Smooth muscle cell (in vitro differentiated cells): Measurements from ENCODE around the gene TCEANC. TPM values are rescaled to one million over a fixed set of nuclear protein-coding genes. Genes with fewer than 3 reads are reported as not detected.
"Not testable (repeated sequence)": the region's sequence is repeated elsewhere in the genome, so short reads cannot be mapped to it uniquely, and the experiment has no call there.

Source experiments
- DNase-seq: peaks from one replicate; lab custom pipeline; 2025; ENCODE audit not compliant: unreplicated experiment; lab: John Stamatoyannopoulos, UW
- H2AFZ ChIP-seq: fragments of 200-600 bp; sonication (generic); 2 replicates; pipeline ENCODE4 v1.6.0; 2016; ENCODE audit warnings: antibody characterized with exemption, low read depth, mild to moderate bottlenecking
- H3F3A ChIP-seq: fragments of 200-600 bp; sonication (generic); 2 replicates; pipeline ENCODE4 v1.6.0; 2017; ENCODE audit warnings: antibody characterized with exemption, low read depth
- H3K27ac ChIP-seq: fragments of 200-600 bp; sonication (generic); 2 replicates; pipeline ENCODE4 v1.5.1; 2016; ENCODE audit warnings: low read depth, mild to moderate bottlenecking
- H3K27me3 ChIP-seq: fragments of 200-600 bp; sonication (generic); 2 replicates; pipeline ENCODE4 v1.6.1; 2016; ENCODE audit warnings: low read depth, mild to moderate bottlenecking
- H3K36me3 ChIP-seq: fragments of 200-600 bp; sonication (generic); 2 replicates; pipeline ENCODE4 v1.5.1; 2016; ENCODE audit warnings: low read depth
- H3K4me1 ChIP-seq: fragments of 200-600 bp; sonication (generic); 2 replicates; pipeline ENCODE4 v1.5.1; 2016; ENCODE audit warnings: low read depth
- H3K4me2 ChIP-seq: fragments of 200-600 bp; sonication (generic); 2 replicates; pipeline ENCODE4 v1.6.0; 2016; ENCODE audit warnings: mild to moderate bottlenecking
- H3K4me3 ChIP-seq: fragments of 200-600 bp; sonication (generic); 2 replicates; pipeline ENCODE4 v1.5.1; 2016; ENCODE audit warnings: mild to moderate bottlenecking
- H3K79me2 ChIP-seq: fragments of 200-600 bp; sonication (generic); 2 replicates; pipeline ENCODE4 v1.6.0; 2016; ENCODE audit warnings: low read depth, mild to moderate bottlenecking
- H3K9ac ChIP-seq: fragments of 200-600 bp; sonication (generic); 2 replicates; pipeline ENCODE4 v1.6.0; 2016; ENCODE audit warnings: low read depth
- H3K9me3 ChIP-seq: fragments of 200-600 bp; sonication (generic); replicated peaks from 2 replicates; pipeline ENCODE4 v1.5.1; 2016; ENCODE audit warnings: low read depth
- H4K20me1 ChIP-seq: fragments of 200-600 bp; sonication (generic); 2 replicates; pipeline ENCODE4 v1.6.0; 2016; ENCODE audit warnings: low read depth
- CTCF ChIP-seq: fragments of 200-600 bp; sonication (generic); IDR thresholded peaks from 2 replicates; pipeline ENCODE4 v1.5.1; 2017; ENCODE audit warnings: borderline replicate concordance, mild to moderate bottlenecking, antibody characterized with exemption; ENCODE audit not compliant: insufficient read depth, poor library complexity, severe bottlenecking
- WGBS: methylation state at CpG from one replicate; pipeline ENCODE4 v1.1.7; 2016; ENCODE audit warnings: low lambda C conversion rate; 5-methylcytosine and 5-hydroxymethylcytosine counted together
- polyA plus RNA-seq: library from polyadenylated mRNA; unstranded; fragments of >200 nt; fragmentation: Nextera tagmentation; extraction: Ambion mirVana; gene quantifications from 2 replicates; pipeline ENCODE4 v1.2.1, GENCODE V29; 2016
- total RNA-seq: library from RNA; depleted of rRNA; stranded (reverse); fragments of >200 nt; gene quantifications from 2 replicates; pipeline ENCODE4 v1.2.3, GENCODE V29; 2014

The TCEANC gene
- total and polyA plus RNA-seq, 2 experiments from 2014 or later: 1.2 to 2.6 TPM

DNA sequence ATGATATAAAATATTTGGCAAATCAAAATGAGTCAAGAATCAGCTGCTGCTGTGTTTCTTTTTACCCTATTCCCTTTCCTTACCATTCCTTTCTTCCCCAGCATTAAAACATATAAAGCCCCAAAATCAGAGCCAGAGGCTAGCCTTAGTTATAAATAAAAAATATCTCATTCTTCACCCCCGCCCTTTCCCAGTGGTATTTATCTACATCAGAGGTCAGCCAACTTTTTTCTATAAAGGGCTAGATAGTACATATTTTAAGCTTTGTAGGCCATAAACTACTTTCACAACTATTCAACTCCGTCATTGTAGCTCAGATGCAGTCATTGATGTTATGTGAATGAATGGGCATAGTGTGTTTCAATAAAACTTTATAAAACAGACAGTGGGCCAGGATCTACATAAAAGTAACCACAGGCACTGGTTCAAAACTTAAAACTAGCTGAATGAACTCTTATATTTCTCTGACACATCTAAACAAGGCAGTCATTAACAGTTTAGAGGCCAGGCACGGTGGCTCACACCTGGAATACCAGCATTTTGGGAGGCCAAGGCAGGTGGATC, 30.5 kb upstream of the TCEANC start:
- H3K27ac ChIP-seq: no peak overlapping the region
- no peak for TF ChIP-seq CTCF
- H3F3A ChIP-seq: no peaks in the 10 kb centered on the region
- peaks cover 4% of the 10 kb centered on the region for H3K36me3 ChIP-seq
- no peak overlapping the region for H3K4me3 ChIP-seq
- no peak overlapping the region for H3K9ac ChIP-seq
- no peaks in the 10 kb centered on the region for H3K27me3 ChIP-seq
- 83% methylated on average over 3 of the region's 3 CpGs for WGBS
- no peak for DNase-seq
- no peaks in the 10 kb centered on the region for H3K79me2 ChIP-seq
- no peaks in the 10 kb centered on the region for H3K9me3 ChIP-seq
- H2AFZ ChIP-seq: no peak overlapping the region
- no peak overlapping the region for H3K4me2 ChIP-seq
- no peaks in the 10 kb centered on the region for H4K20me1 ChIP-seq
- H3K4me1 ChIP-seq: no peaks in the 10 kb centered on the region

DNA sequence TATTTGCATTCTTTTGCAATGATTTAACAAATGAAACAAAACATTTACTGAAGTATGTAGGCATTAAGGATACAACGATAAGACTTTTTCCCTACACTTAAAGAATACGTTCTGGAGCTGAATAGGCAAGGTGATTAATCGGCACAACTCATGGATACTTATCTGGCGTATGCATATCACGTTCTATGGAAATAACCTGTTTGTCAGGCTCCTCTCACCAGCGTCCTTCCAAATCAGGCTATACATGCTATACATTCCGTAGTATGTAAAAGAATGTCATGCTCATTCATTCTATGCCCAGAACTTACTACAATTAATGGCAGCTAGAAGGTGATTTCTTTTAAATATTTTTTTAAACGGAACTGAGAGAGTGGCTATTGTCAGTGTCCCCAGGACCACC, 25.6 kb upstream of the TCEANC start:
- Histone ChIP-seq H3K36me3 (no peaks in the 10 kb centered on the region), H3K79me2 (no peaks in the 10 kb centered on the region), H3K27ac (no peak overlapping the region), H4K20me1 (no peaks in the 10 kb centered on the region), H3K9ac (no peak overlapping the region), H3K4me3 (no peak overlapping the region), H3K27me3 (no peaks in the 10 kb centered on the region), H2AFZ (no peak overlapping the region), H3K9me3 (no peaks in the 10 kb centered on the region), H3K4me1 (no peaks in the 10 kb centered on the region), H3F3A (no peaks in the 10 kb centered on the region), H3K4me2 (no peak overlapping the region)
- DNase-seq: no peak
- WGBS: 91% methylated on average over 8 of the region's 8 CpGs
- TF ChIP-seq CTCF: no peak

GRCh38 chrX:13637224-13637623, 15.7 kb upstream of the TCEANC start:
- not testable (repeated sequence) for H3K27ac ChIP-seq, H3K4me2 ChIP-seq, H4K20me1 ChIP-seq, H2AFZ ChIP-seq, H3K9ac ChIP-seq, H3K4me3 ChIP-seq, H3K27me3 ChIP-seq, H3K79me2 ChIP-seq, H3K36me3 ChIP-seq, H3F3A ChIP-seq, DNase-seq, H3K4me1 ChIP-seq, H3K9me3 ChIP-seq
- 92% methylated on average over 9 of the region's 9 CpGs for WGBS

DNA sequence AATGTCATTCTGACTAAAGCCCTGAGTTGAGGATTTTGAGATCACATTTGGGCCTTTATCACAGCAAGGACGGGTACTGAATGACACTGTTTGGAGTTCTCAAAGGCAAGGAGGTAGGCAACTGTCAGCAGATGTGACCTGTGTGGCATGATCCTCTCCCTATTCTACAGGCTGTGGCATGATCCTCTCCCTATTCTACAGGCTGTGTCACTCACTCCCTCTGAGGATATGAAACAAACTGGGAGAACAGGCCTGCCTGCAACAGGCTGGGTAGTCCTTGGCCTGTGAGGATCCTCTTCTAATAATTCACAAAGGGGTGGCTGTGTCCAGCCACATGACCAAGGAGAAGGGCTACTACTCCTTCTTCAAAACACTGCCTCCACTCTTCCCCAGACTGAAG, 14.9 kb upstream of the TCEANC start:
- H3K4me2 ChIP-seq: no peak overlapping the region
- H3K9me3 ChIP-seq: peaks cover 8% of the 10 kb centered on the region
- H3K27me3 ChIP-seq: no peaks in the 10 kb centered on the region
- WGBS: 65% methylated on average over 1 of the region's 1 CpG
- no peak overlapping the region for H2AFZ ChIP-seq
- H4K20me1 ChIP-seq: no peaks in the 10 kb centered on the region
- H3K27ac ChIP-seq: no peak overlapping the region
- no peak for TF ChIP-seq CTCF
- H3K4me1 ChIP-seq: no peaks in the 10 kb centered on the region
- H3K79me2 ChIP-seq: no peaks in the 10 kb centered on the region
- DNase-seq: no peak
- no peak overlapping the region for H3K4me3 ChIP-seq
- H3F3A ChIP-seq: no peaks in the 10 kb centered on the region
- H3K9ac ChIP-seq: no peak overlapping the region
- no peaks in the 10 kb centered on the region for H3K36me3 ChIP-seq
